K562 (cell line): ENCODE data around the gene CUL1. TPM values are rescaled to one million over a fixed set of nuclear protein-coding genes. Genes with fewer than 3 reads are reported as not detected.

Source experiments
- ASH1L ChIP-seq: fragments of 450-650 bp; IDR thresholded peaks from 2 replicates; pipeline ENCODE4 v1.6.1; 2018; ENCODE audit warnings: borderline replicate concordance, mild to moderate bottlenecking, low read depth; ENCODE audit not compliant: partially characterized antibody
- CHD1 ChIP-seq: fragments of 200-600 bp; sonication (generic); IDR thresholded peaks from one replicate; pipeline ENCODE4 v1.6.1; 2012; ENCODE audit warnings: mild to moderate bottlenecking, moderate library complexity, low read length, inconsistent platforms
- CXXC5 ChIP-seq: fragments of 250-450 bp; sonication (Bioruptor Pico); IDR thresholded peaks from 2 replicates; pipeline ENCODE4 v1.8.0; 2022; ENCODE audit warnings: inconsistent platforms, mild to moderate bottlenecking, moderate library complexity
- DEAF1 ChIP-seq: fragments of 450-650 bp; formaldehyde crosslinking; IDR thresholded peaks from 2 replicates; pipeline ENCODE4 v1.4.0; 2020; ENCODE audit warnings: mild to moderate bottlenecking, moderate library complexity
- E4F1 ChIP-seq: fragments of 250-450 bp; sonication (Bioruptor Pico); IDR thresholded peaks from 2 replicates; pipeline ENCODE4 v1.5.0; 2021; ENCODE audit warnings: mild to moderate bottlenecking, borderline replicate concordance
- EGR1 ChIP-seq: fragments of 450-650 bp; conservative IDR thresholded peaks from 2 replicates; pipeline ENCODE4 v1.6.1; 2017; ENCODE audit warnings: mild to moderate bottlenecking
- ETV6 ChIP-seq, 3 experiments: fragments of 150-350 bp in 1 of 3; sonication (generic) in 1 of 3; formaldehyde crosslinking in 1 of 3; IDR thresholded peaks; 2 replicates each; pipeline versions ENCODE4 v1.6.1 to v1.8.0; 2014 to 2022; ENCODE audit warnings: borderline replicate concordance in 2 of 3, low read depth in 2 of 3, antibody characterized with exemption in 1 of 3, low read length in 1 of 3, mild to moderate bottlenecking in 1 of 3, missing genetic modification reagents in 1 of 3
- GATA2 ChIP-seq: sonication (generic); formaldehyde crosslinking; IDR thresholded peaks from 2 replicates; pipeline ENCODE4 v1.4.0; 2020; ENCODE audit warnings: mild to moderate bottlenecking, missing genetic modification reagents
- IRF2 ChIP-seq: sonication (generic); formaldehyde crosslinking; IDR thresholded peaks from 2 replicates; pipeline ENCODE4 v1.8.1; 2022; ENCODE audit warnings: mild to moderate bottlenecking, missing genetic modification reagents
- KDM1A ChIP-seq, 2 experiments: fragments of 450-650 bp; IDR thresholded peaks; 2 replicates each; pipeline ENCODE4 v1.6.1; 2016; ENCODE audit warnings: mild to moderate bottlenecking in 2 of 2
- KDM4B ChIP-seq, 2 experiments: fragments of 450-650 bp in 1 of 2; sonication (generic) in 1 of 2; IDR thresholded peaks; 2 replicates each; pipeline ENCODE4 v1.6.1; 2016 to 2017; ENCODE audit warnings: borderline replicate concordance in 2 of 2, antibody characterized with exemption in 1 of 2, low read depth in 1 of 2, mild to moderate bottlenecking in 1 of 2
- NCOA1 ChIP-seq: fragments of 450-650 bp; IDR thresholded peaks from 2 replicates; pipeline ENCODE4 v1.6.1; 2016; ENCODE audit warnings: low read depth
- NR3C1 ChIP-seq: sonication (generic); formaldehyde crosslinking; IDR thresholded peaks from 2 replicates; pipeline ENCODE4 v1.8.1; 2022; ENCODE audit warnings: missing genetic modification reagents
- RAD21 ChIP-seq, 2 experiments: fragments of 250-450 bp in 1 of 2; fragments of 450-650 bp in 1 of 2; sonication (Bioruptor Pico) in 1 of 2; formaldehyde crosslinking in 1 of 2; IDR thresholded peaks in 1 of 2; conservative IDR thresholded peaks in 1 of 2; 2 replicates each; pipeline versions ENCODE4 v1.4.0 to v1.8.0; 2020 to 2022; ENCODE audit warnings: mild to moderate bottlenecking in 2 of 2, moderate library complexity in 1 of 2
- RBM34 ChIP-seq: fragments of 200-400 bp; formaldehyde crosslinking; IDR thresholded peaks from 2 replicates; pipeline ENCODE4 v1.6.1; 2018; ENCODE audit warnings: low read length, borderline replicate concordance; ENCODE audit not compliant: insufficient read depth
- THRAP3 ChIP-seq: fragments of 450-650 bp; IDR thresholded peaks from 2 replicates; pipeline ENCODE4 v1.6.1; 2016; ENCODE audit warnings: mild to moderate bottlenecking, inconsistent platforms, borderline replicate concordance
- ZFPM2 ChIP-seq: fragments of 250-450 bp; sonication (Bioruptor Pico); IDR thresholded peaks from 2 replicates; pipeline ENCODE4 v1.5.1; 2022; ENCODE audit warnings: mild to moderate bottlenecking
- ZNF253 ChIP-seq: fragments of 250-450 bp; sonication (Bioruptor Pico); conservative IDR thresholded peaks from 2 replicates; pipeline ENCODE4 v1.6.1; 2021; ENCODE audit warnings: mild to moderate bottlenecking
- ZNF280B ChIP-seq: fragments of 250-450 bp; sonication (Bioruptor Pico); IDR thresholded peaks from 2 replicates; pipeline ENCODE4 v1.5.1; 2021; ENCODE audit warnings: mild to moderate bottlenecking
- ZNF347 ChIP-seq: fragments of 450-650 bp; formaldehyde crosslinking; IDR thresholded peaks from 2 replicates; pipeline ENCODE4 v1.4.0; 2020; ENCODE audit warnings: low read depth, mild to moderate bottlenecking, moderate library complexity
- ZNF57 ChIP-seq: fragments of 450-650 bp; formaldehyde crosslinking; IDR thresholded peaks from 2 replicates; pipeline ENCODE4 v1.4.0; 2020; ENCODE audit warnings: mild to moderate bottlenecking, moderate library complexity
- ZNF75A ChIP-seq: fragments of 450-650 bp; formaldehyde crosslinking; IDR thresholded peaks from 2 replicates; pipeline ENCODE4 v1.4.0; 2020; ENCODE audit warnings: mild to moderate bottlenecking
- polyA plus RNA-seq, 8 experiments: library from polyadenylated mRNA; depleted of rRNA in 4 of 8; stranded (reverse) in 5 of 8; unstranded in 3 of 8; fragments of >200 nt; fragmentation: Nextera tagmentation in 2 of 8; fragmentation: Illumina TruSeq in 1 of 8; extraction: Ambion mirVana in 2 of 8; extraction: Trizol in 1 of 8; gene quantifications; 2 replicates each; pipeline versions ENCODE4 v1.2.1 to v1.2.3, GENCODE V29; 2011 to 2014; ENCODE audit warnings: inconsistent platforms in 1 of 8, missing spikeins in 1 of 8
- total RNA-seq, 7 experiments: library from RNA; depleted of rRNA in 6 of 7; stranded (reverse); fragments of >200 nt in 6 of 7; fragmentation: Illumina TruSeq in 2 of 7; extraction: Trizol in 2 of 7; gene quantifications; 2 replicates each; pipeline versions ENCODE4 v1.2.1 to v1.2.3, GENCODE V29; 2011 to 2021; ENCODE audit warnings: low replicate concordance in 1 of 7
- TF ChIP-seq, protein P1 (sequence below): fragments of 450-650 bp; IDR thresholded peaks from 2 replicates; pipeline ENCODE4 v1.6.1; 2014; ENCODE audit warnings: low read depth, mild to moderate bottlenecking, moderate library complexity, borderline replicate concordance

The CUL1 gene
- total and polyA plus RNA-seq, 9 of the 15 experiments (the other 6 are each of a cell fraction or from before 2014, with no cell fraction given): 31.5 to 107 (median 96.5) TPM

DNA sequence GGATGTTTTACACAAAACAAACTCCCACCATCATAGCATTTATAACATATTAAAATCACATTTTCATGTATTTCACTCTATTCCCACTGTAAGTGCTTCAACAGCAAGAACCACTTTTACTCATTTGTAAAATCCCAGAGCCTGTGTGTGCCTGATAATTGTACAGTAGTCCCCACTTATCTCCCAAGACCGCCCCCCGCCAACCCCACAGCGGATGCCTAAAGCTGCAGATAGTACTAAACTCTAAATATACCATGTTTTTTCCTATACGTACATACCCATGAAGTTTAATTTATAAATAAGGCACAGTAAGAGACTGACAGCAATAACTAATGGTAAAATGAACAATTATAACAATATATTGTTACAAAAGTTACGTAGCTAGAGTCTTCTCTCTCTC lies 151.9 kb downstream of the CUL1 start (continued):
- TF ChIP-seq, protein P1, sequence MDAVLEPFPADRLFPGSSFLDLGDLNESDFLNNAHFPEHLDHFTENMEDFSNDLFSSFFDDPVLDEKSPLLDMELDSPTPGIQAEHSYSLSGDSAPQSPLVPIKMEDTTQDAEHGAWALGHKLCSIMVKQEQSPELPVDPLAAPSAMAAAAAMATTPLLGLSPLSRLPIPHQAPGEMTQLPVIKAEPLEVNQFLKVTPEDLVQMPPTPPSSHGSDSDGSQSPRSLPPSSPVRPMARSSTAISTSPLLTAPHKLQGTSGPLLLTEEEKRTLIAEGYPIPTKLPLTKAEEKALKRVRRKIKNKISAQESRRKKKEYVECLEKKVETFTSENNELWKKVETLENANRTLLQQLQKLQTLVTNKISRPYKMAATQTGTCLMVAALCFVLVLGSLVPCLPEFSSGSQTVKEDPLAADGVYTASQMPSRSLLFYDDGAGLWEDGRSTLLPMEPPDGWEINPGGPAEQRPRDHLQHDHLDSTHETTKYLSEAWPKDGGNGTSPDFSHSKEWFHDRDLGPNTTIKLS: no peak
- TF ChIP-seq CHD1 (no peak), THRAP3 (no peak), DEAF1 (CRISPR knock-in tag) (no peak), KDM1A (IDR thresholded peaks at IDR 0.05) (peak; percentile 69 to 76), ZNF253 (no peak), ZNF75A (CRISPR knock-in tag) (no peak), ZNF280B (no peak), ZNF57 (no peak), EGR1 (no peak; the same call in 1 of the 2 replicates), IRF2 (CRISPR knock-in tag) (no peak), ZNF347 (CRISPR knock-in tag) (no peak), ZFPM2 (CRISPR knock-in tag) (no peak), RBM34 (no peak), NR3C1 (no peak), E4F1 (no peak), NCOA1 (no peak), ETV6 (IDR thresholded peaks at IDR 0.05; ENCODE audit: borderline replicate concordance in 1 of 2, low read depth in 2 of 2, low read length in 1 of 2) (no peak), ETV6 (CRISPR knock-in tag; IDR thresholded peaks at IDR 0.05; ENCODE audit: borderline replicate concordance) (no peak), ASH1L (no peak), GATA2 (CRISPR knock-in tag) (0 out of 2 replicates have a peak, but pooled peaks have one; percentile 25), KDM4B (IDR thresholded peaks at IDR 0.05; ENCODE audit: borderline replicate concordance in 2 of 2, low read depth in 1 of 2) (no peak), CXXC5 (CRISPR knock-in tag) (no peak), RAD21 (CRISPR knock-in tag; conservative IDR thresholded peaks at IDR 0.05 in 1 of 2, IDR thresholded peaks at IDR 0.05 in 1 of 2) (no peak)
